Measurements from ENCODE around the gene DMXL1.

DMXL1 gene

GRCh38 chr5:119212026-119212425, 141.1 kb downstream of the DMXL1 start:
- Histone ChIP-seq H3K27ac (ENCODE audit: poor library complexity, severe bottlenecking) (no peak overlapping the region), H3K4me1 (ENCODE audit: insufficient read depth, poor library complexity, severe bottlenecking) (no peaks in the 10 kb centered on the region), H3K9me3 (ENCODE audit: severe bottlenecking) (no peaks in the 10 kb centered on the region), H3K4me3 (ENCODE audit: severe bottlenecking) (no peak overlapping the region), H3K27me3 (ENCODE audit: insufficient read depth, poor library complexity, severe bottlenecking) (no peaks in the 10 kb centered on the region), H3K36me3 (ENCODE audit: low read depth) (peaks cover 1% of the 10 kb centered on the region; the same call in 1 of the 2 replicates)
- TF ChIP-seq CTCF (IDR thresholded peaks at IDR 0.05; ENCODE audit: poor library complexity, severe bottlenecking) = no peak
- ATAC-seq (ENCODE audit: low read depth) (no peak), DNase-seq (ENCODE audit: low spot score) (no peak)

GRCh38 chr5:119212676-119213075, 141.8 kb downstream of the DMXL1 start:
- ATAC-seq (ENCODE audit: low read depth) = no peak
- DNase-seq (ENCODE audit: low spot score) = no peak
- no peaks in the 10 kb centered on the region for H3K27me3 ChIP-seq (ENCODE audit: insufficient read depth, poor library complexity, severe bottlenecking)
- no peaks in the 10 kb centered on the region for H3K4me1 ChIP-seq (ENCODE audit: insufficient read depth, poor library complexity, severe bottlenecking)
- H3K4me3 ChIP-seq (ENCODE audit: severe bottlenecking) = no peak overlapping the region
- 0 out of 2 replicates have a peak, but pooled peaks cover 2% of the 10 kb centered on the region for H3K36me3 ChIP-seq (ENCODE audit: low read depth)
- no peak for TF ChIP-seq CTCF (IDR thresholded peaks at IDR 0.05; ENCODE audit: poor library complexity, severe bottlenecking)
- no peaks in the 10 kb centered on the region for H3K9me3 ChIP-seq (ENCODE audit: severe bottlenecking)
- H3K27ac ChIP-seq (ENCODE audit: poor library complexity, severe bottlenecking) = no peak overlapping the region

- no peak for TF ChIP-seq CTCF (IDR thresholded peaks at IDR 0.05; ENCODE audit: poor library complexity, severe bottlenecking)
- H3K27me3 ChIP-seq (ENCODE audit: insufficient read depth, poor library complexity, severe bottlenecking) = no peaks in the 10 kb centered on the region
- H3K36me3 ChIP-seq (ENCODE audit: low read depth) = 0 out of 2 replicates have a peak, but pooled peaks cover 6% of the 10 kb centered on the region
- no peak overlapping the region for H3K27ac ChIP-seq (ENCODE audit: poor library complexity, severe bottlenecking)
- H3K4me3 ChIP-seq (ENCODE audit: severe bottlenecking) = no peak overlapping the region
- H3K4me1 ChIP-seq (ENCODE audit: insufficient read depth, poor library complexity, severe bottlenecking) = no peaks in the 10 kb centered on the region
- ATAC-seq (ENCODE audit: low read depth) (no peak), DNase-seq (ENCODE audit: low spot score) (no peak)
- no peaks in the 10 kb centered on the region for H3K9me3 ChIP-seq (ENCODE audit: severe bottlenecking)
These were observed 146.3 kb downstream of the DMXL1 start for GRCh38 chr5:119217183-119217582.

- Histone ChIP-seq H3K4me3 (ENCODE audit: severe bottlenecking) (no peak overlapping the region), H3K27ac (ENCODE audit: poor library complexity, severe bottlenecking) (no peak overlapping the region), H3K4me1 (ENCODE audit: insufficient read depth, poor library complexity, severe bottlenecking) (no peaks in the 10 kb centered on the region), H3K27me3 (ENCODE audit: insufficient read depth, poor library complexity, severe bottlenecking) (no peaks in the 10 kb centered on the region), H3K9me3 (ENCODE audit: severe bottlenecking) (no peaks in the 10 kb centered on the region), H3K36me3 (ENCODE audit: low read depth) (0 out of 2 replicates have a peak, but pooled peaks cover 6% of the 10 kb centered on the region)
- no peak for ATAC-seq (ENCODE audit: low read depth)
- no peak for TF ChIP-seq CTCF (IDR thresholded peaks at IDR 0.05; ENCODE audit: poor library complexity, severe bottlenecking)
- DNase-seq (ENCODE audit: low spot score) = no peak
These were observed 148.2 kb downstream of the DMXL1 start for GRCh38 chr5:119218830-119219782.

All from RWPE2 (cell line).